ENCODE measurements around the gene ANKLE1.
"Not testable (repeated sequence)": the region's sequence is repeated elsewhere in the genome, so short reads cannot be mapped to it uniquely, and the experiment has no call there.

ANKLE1 gene

DNA sequence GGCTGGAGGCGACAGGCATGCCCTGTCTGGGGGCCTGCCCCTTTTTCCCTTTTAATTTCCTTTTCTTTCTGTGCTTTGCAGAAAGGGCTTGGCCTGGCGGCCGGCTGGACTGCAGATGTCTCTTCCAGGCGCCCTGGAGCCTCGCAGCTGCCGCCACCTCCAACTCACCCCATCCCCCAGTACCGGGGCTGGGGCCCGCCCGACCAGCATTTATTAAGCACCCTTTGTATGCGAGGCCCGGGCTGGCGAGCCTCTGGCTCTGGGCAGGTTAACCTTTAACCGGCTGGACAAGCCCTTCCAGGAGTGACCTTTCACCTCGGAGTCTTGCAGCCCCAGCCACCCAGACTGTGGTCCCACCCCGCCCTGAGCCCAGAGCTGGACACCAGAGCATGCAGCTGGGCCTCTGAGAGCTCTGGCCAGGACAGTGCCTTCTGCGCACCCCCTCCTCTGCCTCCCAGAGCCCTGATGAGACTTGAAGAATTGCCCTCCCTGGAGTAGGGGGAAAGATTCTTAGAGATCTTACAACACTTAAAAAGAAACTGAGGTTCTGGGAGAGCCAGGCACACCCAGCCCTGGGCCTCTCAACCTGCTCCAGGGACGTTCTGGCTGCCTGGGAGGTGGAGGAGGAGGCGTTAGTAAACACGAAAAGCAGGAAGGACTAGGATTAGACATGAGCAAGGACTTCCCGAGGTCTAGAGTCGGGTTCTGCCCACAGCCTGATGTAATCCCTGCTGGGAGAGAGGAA is 34.8 kb upstream of the ANKLE1 start:
- DNase-seq (ENCODE audit: low spot score), result no peak

DNA sequence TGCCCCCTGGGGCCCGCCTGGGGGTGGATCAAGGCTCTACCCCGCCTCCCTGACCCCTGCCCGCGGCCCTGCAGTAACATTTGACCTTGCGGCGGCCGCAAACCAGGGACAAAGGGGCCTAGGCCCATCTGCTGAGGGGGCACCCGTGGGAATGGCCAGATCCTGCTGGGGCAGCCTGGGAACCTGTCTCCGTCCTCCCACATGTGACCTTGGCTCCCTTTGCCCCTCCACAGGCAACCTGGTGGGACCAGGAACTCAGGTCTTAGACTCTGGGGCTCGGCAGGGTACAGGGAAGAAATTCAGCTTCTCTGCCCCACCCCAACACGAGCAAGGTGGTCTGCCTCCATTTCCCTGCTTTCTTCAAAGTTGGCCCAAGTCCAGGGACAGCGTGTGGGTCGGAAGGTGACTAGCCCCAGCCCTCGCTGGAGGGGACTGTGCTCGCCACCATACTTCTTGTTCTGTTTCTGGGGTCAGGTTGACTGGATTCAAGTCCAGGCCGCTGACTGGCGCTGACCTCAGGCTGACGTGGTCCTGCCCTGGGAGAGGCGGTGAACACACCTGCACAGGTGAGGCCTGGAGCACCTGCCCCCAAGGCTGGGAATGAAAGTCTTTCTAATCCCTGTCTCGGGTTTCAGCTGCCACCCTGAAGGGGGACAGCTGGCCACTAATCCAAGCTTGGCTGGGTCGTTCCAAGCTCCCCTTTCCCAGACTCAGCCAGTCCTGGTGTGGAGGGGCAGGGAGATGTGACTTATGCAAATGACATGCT is 33.5 kb upstream of the ANKLE1 start:
- peak; percentile 75 for DNase-seq (ENCODE audit: low spot score)

DNA sequence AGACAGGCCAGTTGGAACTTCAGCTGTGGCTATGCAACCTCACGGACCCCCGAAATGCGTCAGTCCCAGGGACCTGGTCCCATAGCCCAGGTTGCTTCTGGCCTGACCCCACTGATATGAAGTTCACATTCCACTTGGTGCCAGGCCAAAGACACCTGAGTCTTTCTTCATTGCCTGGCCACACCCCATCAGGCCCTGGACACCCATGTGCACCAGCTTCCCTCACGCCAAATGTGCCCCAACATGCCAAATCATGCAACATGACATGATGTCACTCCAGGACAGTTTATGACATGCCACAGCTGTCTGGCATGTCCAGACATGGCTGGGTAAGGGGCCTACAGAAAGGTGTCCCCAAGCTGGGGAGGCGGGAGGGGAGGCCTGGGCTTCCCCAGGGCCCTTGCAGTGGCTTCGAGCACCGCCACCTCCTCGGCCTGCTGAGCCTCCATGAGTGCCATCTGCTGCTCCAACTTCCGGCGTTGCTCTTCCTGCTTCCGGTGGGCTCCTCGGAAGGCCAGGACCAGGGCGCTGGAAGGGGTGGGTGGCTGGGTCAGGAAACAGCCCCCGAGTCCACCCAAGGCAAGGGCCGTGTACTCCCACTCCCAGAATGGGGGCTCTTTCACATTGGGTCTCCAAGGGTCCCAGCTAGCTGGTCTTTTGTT is 31.7 kb upstream of the ANKLE1 start:
- DNase-seq (ENCODE audit: low spot score), result no peak

DNA sequence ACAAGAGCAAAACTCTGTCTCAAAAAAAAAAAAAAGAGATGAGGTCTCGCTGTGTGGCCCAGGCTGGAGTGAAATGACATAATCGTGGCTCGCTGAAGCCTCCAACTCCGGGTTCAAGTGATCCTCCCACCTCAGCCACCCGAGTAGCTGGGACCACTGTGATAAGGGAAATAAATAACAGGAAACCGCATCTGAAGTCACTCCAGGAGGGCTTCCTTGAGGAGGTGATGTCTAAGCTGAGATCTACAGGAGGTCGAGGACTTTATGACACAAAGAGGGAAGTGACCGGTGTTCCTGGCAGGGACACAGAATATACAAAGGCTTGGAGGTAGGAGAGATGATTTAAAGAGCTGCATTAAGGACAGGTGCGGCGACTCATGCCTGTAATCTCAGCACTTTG is 27.1 kb upstream of the ANKLE1 start:
- DNase-seq (ENCODE audit: low spot score), result no peak

DNA sequence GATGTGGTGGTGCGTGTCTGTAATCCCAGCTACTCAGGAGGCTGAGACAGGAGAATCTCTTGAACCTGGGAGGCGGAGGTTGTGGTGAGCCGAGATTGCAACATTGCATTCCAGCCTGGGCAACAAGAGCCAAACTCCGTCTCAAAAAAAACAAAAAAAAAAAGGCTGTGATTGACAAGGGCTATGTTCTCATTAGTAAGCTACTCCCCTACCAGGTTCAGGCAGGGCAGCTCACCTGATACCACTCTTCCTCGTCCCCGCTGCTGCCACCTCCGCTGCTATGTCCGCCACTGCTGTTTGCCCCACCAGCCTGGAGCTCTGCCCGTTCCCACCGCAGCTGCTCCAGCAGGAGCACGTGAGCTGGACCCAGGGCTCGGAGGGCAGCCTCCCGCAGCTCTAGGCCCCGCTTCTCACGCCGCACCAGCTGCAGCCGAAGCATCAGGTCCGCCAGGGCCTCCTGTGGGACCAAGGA is 26.5 kb upstream of the ANKLE1 start:
- no peak for DNase-seq (ENCODE audit: low spot score)

DNA sequence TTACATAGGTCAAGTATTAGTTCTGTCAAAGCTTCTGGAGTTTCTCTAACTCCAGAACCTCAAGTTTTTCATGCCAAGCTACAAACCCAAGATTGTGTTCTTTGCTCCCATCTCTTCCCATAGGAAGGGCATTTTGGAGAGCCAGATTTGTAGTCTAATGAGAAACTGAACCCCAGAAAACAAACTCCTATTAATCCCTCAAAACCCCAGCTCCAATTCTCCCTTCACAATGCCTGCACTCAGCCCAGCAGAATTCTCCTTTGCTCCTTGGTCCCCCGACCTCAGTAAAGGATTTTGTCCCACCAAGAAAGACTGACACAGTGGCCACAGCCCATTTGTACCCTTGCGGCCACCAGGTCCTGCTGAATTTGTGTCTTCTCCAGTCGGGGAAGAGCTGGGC is 25.6 kb upstream of the ANKLE1 start:
- DNase-seq (ENCODE audit: low spot score), result no peak

DNA sequence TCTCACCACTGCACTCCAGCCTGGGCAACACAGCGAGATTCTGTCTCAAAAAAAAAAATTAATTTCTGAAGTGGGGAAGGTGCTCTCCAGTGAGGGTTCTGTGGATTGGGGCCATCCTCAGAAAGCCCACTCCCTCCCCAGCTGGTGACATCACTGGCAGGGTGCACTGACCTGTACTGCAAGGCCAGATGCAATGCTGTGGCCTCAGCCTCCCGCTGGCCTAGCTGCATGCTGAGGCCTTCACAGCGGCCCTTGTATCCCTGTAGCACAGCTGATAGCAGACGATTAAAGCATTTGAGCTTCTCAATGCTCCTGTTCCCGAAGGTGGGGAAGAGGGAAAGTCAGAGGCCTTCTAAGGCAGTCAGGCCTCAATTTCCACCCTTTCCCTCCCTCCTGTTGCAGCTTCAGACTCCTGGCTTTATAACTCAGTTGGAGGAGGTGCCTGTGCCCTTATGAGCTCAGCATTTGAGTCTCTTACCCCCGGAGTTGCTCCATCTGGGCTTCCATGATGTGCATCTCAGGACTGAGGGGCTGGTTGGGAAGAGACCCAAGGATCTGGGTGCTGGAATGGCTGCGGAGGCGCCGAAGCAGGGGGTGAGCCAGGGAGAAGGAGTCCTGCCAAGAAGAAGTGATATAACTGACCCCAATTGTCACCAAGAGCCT is 22.5 kb upstream of the ANKLE1 start:
- no peak for DNase-seq (ENCODE audit: low spot score)

DNA sequence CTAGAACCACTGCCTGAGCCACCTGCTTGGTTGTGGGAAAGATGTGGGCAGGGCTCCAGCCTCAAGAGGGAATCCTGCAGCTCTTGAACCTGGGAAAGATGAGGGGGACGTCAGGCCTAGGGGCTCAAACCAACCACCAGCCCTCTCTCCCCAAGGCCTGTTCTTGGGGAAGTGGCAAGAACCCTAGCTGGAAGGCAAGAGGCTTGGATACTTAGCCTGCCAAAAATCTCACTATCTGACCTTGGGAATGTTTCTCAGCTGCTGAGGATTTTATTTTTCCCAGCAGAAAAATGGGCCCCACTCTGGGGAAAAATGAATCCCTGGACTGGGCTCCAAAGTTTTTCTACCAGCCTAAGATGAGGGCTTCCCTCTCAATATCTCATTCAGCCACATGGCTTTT is 21.8 kb upstream of the ANKLE1 start:
- DNase-seq (ENCODE audit: low spot score), result peak; percentile 16

DNA sequence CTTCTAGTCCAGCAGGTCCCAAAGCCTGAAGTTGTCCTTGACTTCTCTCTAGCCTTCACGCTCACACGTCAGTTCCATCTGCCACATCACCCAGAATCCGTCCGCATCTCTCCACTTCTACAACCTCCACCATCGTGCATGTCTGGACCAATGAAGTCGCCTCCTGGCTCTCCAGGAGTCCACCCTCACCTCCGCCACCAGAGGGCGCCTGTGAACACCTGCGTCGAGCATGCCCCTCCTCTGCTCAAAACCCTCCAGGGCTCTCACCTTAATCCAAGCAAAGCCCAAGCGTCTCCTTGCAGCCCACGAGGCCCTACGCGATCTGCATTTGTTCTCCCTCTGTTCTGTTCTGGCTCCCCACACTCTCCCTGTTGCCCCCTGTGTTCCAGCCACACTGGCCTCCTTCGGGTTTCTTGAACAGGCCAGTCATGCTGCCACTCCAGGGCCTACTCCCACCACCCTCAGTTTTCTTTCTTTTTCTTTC is 20.8 kb upstream of the ANKLE1 start:
- DNase-seq (ENCODE audit: low spot score), result peak; percentile 92

DNA sequence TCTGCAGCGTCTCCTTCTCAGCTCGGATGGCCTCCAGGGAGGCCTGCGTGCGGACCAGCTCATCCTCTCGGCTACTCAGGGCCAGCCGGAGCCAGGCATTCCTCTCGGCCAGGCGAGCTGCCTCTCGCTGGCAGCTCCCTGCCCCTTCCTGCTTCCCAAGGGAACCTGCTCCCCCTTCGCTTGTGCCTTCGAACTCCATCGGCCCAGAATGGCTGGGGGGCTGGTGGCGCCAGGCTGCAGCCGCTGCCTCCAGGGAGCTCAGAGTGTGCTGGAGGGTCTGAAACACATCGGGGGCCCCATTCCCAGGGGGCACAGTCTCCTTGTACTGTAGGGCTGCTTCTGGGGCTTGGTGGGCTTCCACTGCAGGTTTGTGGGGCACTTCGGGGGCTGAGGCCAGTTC is 19.1 kb upstream of the ANKLE1 start:
- peak; percentile 14 for DNase-seq (ENCODE audit: low spot score)

DNA sequence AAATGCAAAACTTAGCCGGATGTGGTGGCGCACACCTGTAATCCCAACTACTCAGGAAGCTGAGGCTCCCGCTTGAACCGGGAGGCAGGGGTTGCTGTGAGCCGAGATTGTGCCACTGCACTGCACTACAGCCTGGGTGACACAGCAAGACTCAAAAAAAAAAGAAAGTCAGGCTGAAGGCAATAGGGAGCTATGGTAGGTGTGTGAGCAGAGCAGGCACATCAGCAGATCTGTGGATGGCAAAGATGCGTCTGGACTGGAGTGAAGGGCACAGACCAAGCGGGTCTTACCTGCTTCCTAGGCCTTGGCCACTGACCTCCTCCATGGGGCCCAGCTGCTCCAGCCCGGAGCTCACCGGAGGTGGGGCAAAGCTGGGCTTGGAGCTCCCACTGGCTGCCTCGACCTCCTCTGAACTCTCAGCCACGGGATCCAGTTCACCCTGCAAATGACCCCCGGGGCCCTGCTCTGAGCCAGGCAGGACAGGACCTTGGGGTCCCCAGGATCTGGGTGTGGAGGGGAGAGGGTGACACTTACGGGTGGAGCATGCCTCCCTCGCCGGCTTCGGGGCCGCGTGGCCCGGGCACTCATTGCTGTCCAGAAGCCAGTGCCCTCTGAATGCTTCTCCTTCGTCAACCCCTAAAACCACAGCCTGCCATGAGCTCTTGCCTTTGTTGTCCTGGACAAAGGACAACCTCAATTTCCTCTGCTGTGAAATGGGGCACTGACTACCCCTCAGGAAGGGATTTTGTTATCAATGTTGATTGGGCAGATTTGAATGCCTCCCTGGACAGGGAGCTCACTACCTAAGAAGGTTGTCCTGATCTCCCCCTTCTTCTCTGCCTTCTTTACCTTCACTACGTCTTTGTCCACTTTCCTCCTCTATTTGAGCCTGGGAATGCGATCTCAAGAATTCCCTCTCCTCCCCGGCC is 17.7 kb upstream of the ANKLE1 start:
- no peak for DNase-seq (ENCODE audit: low spot score)

DNA sequence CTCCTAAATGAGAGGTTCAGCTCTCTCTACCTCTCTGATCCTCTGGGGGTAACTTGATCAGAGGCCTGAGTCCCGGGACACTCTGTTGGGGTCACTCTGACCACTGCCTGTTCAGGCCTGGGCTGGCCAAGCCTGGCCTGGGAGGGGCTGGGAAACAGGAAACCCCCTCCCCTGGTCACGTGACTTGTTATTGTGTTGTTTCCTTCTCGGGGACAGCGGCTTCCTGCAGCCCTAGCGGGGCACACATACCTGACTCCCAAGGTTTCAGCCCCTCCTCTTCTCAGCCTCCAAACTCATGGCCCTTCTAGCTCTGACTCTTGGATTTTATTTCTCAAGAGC is 17.1 kb upstream of the ANKLE1 start, which contains the start of gene USHBP1:
USHBP1 (minus strand) TSS at position 105 of the 339 bp plus-strand sequence. CDS start 446 bp downstream, outside the sequence.
- no peak for DNase-seq (ENCODE audit: low spot score)

DNA sequence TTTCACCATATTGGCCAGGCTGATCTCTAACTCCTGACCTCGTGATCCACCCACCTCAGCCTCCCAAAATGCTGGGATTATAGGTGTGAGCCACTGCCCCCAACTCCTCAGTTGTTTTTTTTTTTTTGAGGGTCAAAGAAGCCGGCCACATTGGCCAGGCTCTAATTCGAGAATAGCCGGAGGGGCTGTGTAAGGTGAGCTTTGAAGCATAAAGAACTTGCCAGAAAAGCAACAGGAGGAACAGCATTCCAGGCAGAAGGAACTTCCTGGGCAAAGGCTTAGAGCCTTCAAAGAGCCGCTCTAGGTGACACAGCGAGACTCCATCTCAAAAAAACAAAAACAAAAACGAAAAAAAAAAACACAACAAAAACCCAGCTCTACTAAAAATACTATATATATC is 15.7 kb upstream of the ANKLE1 start:
- DNase-seq (ENCODE audit: low spot score), result no peak

DNA sequence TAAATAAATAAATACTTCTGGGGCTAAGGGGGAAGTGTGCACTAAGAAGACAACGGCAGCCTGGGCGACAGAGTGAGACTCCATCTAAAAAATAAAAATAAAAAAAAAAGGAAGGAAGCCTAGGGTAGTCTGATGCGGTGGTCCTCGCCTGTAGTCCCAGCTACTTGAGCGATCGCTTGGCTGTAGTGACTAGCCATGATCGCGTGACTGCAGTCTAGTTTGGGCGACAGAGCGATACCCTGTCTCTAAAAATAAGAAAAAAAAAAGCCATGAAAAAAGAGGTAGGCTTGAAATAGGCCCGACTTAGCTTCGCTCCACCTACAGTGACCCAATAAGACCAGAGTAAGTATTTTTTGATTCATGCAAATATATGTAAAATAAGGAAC is 15.1 kb upstream of the ANKLE1 start:
- no peak for DNase-seq (ENCODE audit: low spot score)

DNA sequence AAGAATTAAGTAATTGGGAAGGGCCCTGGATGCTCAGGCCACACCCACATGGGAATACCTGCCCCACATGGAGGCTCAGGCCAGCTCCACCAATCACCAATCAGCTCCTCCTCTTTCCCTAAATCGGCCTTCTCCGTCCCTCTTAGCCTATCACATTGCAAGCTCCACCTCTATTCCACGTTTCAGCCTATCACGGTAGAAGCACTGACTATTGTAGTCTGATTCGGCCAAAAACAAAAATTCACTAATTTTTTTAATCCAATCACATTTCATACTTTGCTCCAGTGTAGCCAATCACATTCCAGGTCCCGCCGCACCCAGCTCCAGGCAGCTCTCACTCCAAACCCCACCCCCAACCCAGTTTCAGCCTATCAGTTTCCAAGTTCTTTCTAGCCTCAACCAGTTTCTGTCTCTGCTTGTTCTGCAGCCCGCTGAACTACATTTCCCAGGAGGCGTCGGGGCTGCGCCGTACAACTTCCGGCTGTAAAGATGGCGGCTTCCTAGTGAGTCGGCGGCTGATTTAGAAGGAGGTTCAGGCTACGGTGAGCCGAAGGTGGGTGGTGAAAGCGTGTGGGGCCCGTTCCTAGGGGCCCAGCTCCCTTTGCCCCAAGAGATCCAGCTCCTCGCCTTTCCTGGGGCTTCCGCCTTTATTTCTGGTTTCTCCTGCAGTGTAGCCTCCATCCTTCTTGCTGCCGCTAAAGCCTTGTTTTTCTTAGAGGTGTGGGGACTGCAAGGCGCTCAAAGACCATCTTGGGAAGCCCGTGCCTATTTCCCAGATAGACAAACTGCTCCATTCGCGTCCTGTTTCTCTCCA is 14.5 kb upstream of the ANKLE1 start, which contains the start of gene BABAM1:
BABAM1 (plus strand) TSS at position 469 of the 814 bp plus-strand sequence. CDS start 1,364 bp downstream, outside the sequence.
- peak; percentile 97 for DNase-seq (ENCODE audit: low spot score)

DNA sequence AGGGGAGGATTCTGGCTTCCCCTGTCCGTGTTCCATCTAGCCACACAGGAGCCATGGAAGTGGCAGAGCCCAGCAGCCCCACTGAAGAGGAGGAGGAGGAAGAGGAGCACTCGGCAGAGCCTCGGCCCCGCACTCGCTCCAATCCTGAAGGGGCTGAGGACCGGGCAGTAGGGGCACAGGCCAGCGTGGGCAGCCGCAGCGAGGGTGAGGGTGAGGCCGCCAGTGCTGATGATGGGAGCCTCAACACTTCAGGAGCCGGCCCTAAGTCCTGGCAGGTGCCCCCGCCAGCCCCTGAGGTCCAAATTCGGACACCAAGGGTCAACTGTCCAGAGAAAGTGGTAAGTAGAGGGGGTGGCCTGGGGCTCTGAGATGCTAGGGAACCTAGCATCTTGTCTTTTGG is 12.9 kb upstream of the ANKLE1 start:
- DNase-seq (ENCODE audit: low spot score), result no peak

DNA sequence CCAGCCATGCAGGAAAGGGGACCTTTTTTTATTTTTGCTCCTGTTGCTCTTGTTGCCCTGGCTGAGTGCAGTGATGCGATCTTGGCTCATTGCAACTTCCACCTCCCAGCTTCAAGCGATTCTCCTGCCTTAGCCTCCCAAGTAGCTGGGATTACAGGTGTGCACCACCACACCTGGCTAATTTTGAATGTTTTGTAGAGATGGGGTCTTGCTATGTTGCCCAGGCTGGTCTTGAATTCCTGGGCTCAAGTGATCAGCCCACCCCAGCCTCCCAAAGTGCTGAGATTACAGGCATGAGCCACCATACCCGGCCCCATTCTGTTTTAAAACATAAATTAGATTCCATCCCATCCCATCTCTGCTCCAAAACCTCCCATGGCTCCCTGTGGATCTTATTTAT is 6.8 kb upstream of the ANKLE1 start:
- DNase-seq (ENCODE audit: low spot score), result not testable (repeated sequence)

DNA sequence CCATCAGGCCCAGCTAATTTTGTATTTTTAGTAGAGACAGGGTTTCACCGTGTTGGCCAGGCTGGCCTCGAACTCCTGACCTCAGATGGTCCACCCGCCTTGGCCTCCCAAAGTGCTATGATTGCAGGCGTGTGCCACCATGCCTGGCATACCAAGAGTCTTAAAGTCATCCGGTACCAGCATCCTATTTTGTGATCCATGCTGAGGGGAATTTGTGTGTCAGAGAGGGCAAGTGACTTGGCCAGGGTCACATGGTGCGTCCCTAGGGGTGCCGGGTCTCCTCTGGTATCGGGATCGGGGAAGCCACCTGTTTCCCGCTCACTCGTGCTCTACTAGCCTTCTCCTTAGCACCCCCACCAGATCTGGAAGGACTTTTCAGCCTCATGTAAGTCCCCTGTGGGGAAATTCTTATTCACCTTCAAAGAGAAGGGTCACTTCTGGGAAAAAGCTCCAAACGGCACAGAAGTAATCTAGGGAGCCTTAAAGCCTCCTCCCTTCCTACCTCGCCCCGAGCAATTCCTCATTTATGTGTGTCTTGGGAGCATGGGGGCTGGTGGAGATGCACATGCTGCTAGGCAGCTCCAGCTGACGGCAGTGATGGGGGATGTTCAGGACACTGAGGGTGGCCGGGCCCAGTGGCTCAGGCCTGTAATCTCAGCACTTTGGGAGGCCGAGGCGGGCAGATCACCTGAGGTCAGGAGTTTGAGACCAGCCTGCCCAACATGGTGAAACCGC is 6.1 kb upstream of the ANKLE1 start:
- DNase-seq (ENCODE audit: low spot score), result no peak

DNA sequence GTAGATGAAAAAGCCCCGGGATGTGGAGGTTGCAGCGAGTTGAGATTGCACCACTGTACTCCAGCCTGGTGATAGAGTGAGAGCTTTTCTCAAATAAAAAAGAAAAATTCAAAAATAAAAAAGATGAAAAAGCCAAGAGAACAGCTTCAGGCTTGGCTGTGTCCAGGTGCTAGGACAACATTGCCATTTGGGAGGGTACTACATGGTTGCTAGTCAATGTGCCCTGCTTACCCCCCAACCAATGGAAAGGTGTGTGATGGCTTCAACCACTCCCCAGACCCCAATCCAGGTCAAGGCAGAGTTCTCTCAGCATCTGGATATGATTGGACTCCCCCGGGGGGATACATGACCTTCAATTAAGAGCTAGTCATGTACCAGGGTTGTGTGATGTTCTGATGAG is 2.3 kb upstream of the ANKLE1 start:
- DNase-seq (ENCODE audit: low spot score), result no peak
